ENCODE results near the gene SLC25A38. TPM values are rescaled to one million over a fixed set of nuclear protein-coding genes. Genes with fewer than 3 reads are reported as not detected.

SLC25A38 gene
- total and polyA plus RNA-seq, 9 of the 15 experiments (the other 6 are each of a cell fraction or from before 2014, with no cell fraction given): 13.5 to 51.1 (median 30.6) TPM

- CTCF ChIA-PET (ENCODE audit: low intra/inter-chr PET ratio): no interaction called here
- H3K4me3 ChIP-seq: no peak overlapping the region
- peak overlapping the region; percentile 22; the same call in 1 of the 2 replicates for H3K4me2 ChIP-seq (ENCODE audit: insufficient read depth, low read length)
- H4K20me1 ChIP-seq (replicated peaks; ENCODE audit: control insufficient read depth, insufficient read depth, low read length): no peaks in the 10 kb centered on the region
- POLR2A ChIA-PET: interaction anchor here (0.7 to 1.8 kb wide), 4 partner anchors 10 to 40 kb away, joined by 3 to 5 read pairs (median 5); no protein-coding TSS in a partner anchor
- FAIRE-seq (no peak), ATAC-seq (peak; percentile 90), DNase-seq (ENCODE audit: extremely low read depth in 1 of 4, low spot score in 3 of 4) (peak in 3 of 4 experiments; percentile 17 to 79 (median 60))
- no TSS peak for BruUV-seq (replicated peaks)
- in situ Hi-C loops (cut with MboI) (no loop called here), intact Hi-C loops (cut with micrococcal nuclease) (no loop called here)
- no peaks in the 10 kb centered on the region; a peak in 1 of 5 replicates for H3K27me3 ChIP-seq (ENCODE audit: control insufficient read depth in 2 of 2, insufficient read depth in 2 of 2, low read length in 2 of 2)
- no peak overlapping the region for H2AFZ ChIP-seq (ENCODE audit: low read depth, low read length)
- peaks cover 0 to 28% of the 10 kb centered on the region in 2 experiments; a peak in 3 of 5 replicates for H3K4me1 ChIP-seq (replicated peaks in 1 of 2; ENCODE audit: control insufficient read depth in 2 of 2, insufficient read depth in 2 of 2, low read length in 2 of 2)
- no peaks in the 10 kb centered on the region for H3K9me3 ChIP-seq (replicated peaks; ENCODE audit: control insufficient read depth, insufficient read depth, low read depth, low read length)
- WGBS (ENCODE audit: insufficient coverage, low coverage, missing lambda C conversion rate): 0% methylated on average over 2 of the region's 2 CpGs
- H3K9me1 ChIP-seq (ENCODE audit: control insufficient read depth, insufficient read depth, low read length): no peaks in the 10 kb centered on the region
- H3K9ac ChIP-seq (ENCODE audit: insufficient read depth in 1 of 2, low read depth in 2 of 2, low read length in 2 of 2): no peak overlapping the region
- no peaks in the 10 kb centered on the region for H3K79me2 ChIP-seq (ENCODE audit: control insufficient read depth, insufficient read depth, low read length)
- no peaks in the 10 kb centered on the region for H3K36me3 ChIP-seq (ENCODE audit: control insufficient read depth, insufficient read depth, low read length)
- H3K27ac ChIP-seq (ENCODE audit: extremely low read depth, low read depth, low read length): 0 out of 3 replicates have a peak overlapping the region, but pooled peaks have one; percentile 24
- TF ChIP-seq ZEB2 (IDR thresholded peaks at IDR 0.05) (0 out of 2 replicates have a peak, but pooled peaks have one; percentile 47), ZZZ3 (IDR thresholded peaks at IDR 0.05) (no peak), ZNF79 (CRISPR knock-in tag; IDR thresholded peaks at IDR 0.05; ENCODE audit: low read depth) (no peak), MED1 (CRISPR knock-in tag; IDR thresholded peaks at IDR 0.05; ENCODE audit: borderline replicate concordance) (no peak), PHF20 (IDR thresholded peaks at IDR 0.05; ENCODE audit: partially characterized antibody) (no peak), RCOR1 (IDR thresholded peaks at IDR 0.05; ENCODE audit: borderline replicate concordance in 1 of 2, low read depth in 2 of 2, low read length in 2 of 2) (0 out of 4 replicates have a peak, but pooled peaks of 1 of the 2 experiments have one; percentile 50), HDGF (IDR thresholded peaks at IDR 0.05) (no peak), PRPF4 (IDR thresholded peaks at IDR 0.05; ENCODE audit: insufficient read depth, low read depth, low read length, poor library complexity, severe bottlenecking) (no peak), ZNF175 (CRISPR knock-in tag; IDR thresholded peaks at IDR 0.05; ENCODE audit: low read depth) (no peak), CBFA2T3 (IDR thresholded peaks at IDR 0.05) (peak; percentile 93), HDAC1 (IDR thresholded peaks at IDR 0.05) (0 out of 4 replicates have a peak, but pooled peaks of 1 of the 2 experiments have one; percentile 23), BRD9 (IDR thresholded peaks at IDR 0.05; ENCODE audit: low read depth, partially characterized antibody) (peak; percentile 39), RBM39 (optimal IDR thresholded peaks at IDR 0.05; ENCODE audit: low read depth, low read length) (no peak), MTA2 (IDR thresholded peaks at IDR 0.05; ENCODE audit: low read depth) (peak; percentile 54), THRB (CRISPR knock-in tag; conservative IDR thresholded peaks at IDR 0.05) (no peak), HIVEP1 (CRISPR knock-in tag; IDR thresholded peaks at IDR 0.05) (no peak), IRF2 (CRISPR knock-in tag; IDR thresholded peaks at IDR 0.05) (no peak), FOXM1 (IDR thresholded peaks at IDR 0.05; ENCODE audit: low read depth) (0 out of 2 replicates have a peak, but pooled peaks have one; percentile 52), FOXM1 (CRISPR knock-in tag; IDR thresholded peaks at IDR 0.05; ENCODE audit: low read depth) (no peak), USF1 (CRISPR knock-in tag; IDR thresholded peaks at IDR 0.05) (no peak), GTF2B (IDR thresholded peaks at IDR 0.05; ENCODE audit: extremely low read depth, insufficient read length) (no peak), THRAP3 (IDR thresholded peaks at IDR 0.05; ENCODE audit: borderline replicate concordance) (no peak)
Measured at GRCh38 chr3:39346785-39347585, 36.2 kb upstream of the SLC25A38 start.

Data from K562 (cell line).